Activated B cell treated with CpG ODN at 0.5 μM for 24 hours (primary cell): Measurements from ENCODE around the gene PHF10. TPM values are rescaled to one million over a fixed set of nuclear protein-coding genes. Genes with fewer than 3 reads are reported as not detected.

Experiments used
- ATAC-seq: fragments of 200-7000 bp; cut with Tn5 transposase; one replicate; pipeline ENCODE4 v1.10.0; 2021; ENCODE audit warnings: low read depth, mild to moderate bottlenecking, moderate library complexity
- CTCF ChIA-PET: fragments of 350-600 bp; sonication (Branson Sonifier 250); formaldehyde crosslinking; loops from one replicate; lab custom pipeline; 2021; ENCODE audit warnings: antibody characterized with exemption; lab: Charles Lee
- POLR2A ChIA-PET: fragments of 350-600 bp; sonication (Branson Sonifier 250); formaldehyde crosslinking; loops from one replicate; lab custom pipeline; 2021; ENCODE audit warnings: antibody characterized with exemption; lab: Charles Lee
- DNase-seq: peaks from one replicate; pipeline ENCODE4 v3.0.0; 2022
- H3K27ac Mint-ChIP-seq: one replicate; pipeline ENCODE4 v1.8.0; 2020; ENCODE audit warnings: mixed read lengths
- H3K27me3 Mint-ChIP-seq: one replicate; pipeline ENCODE4 v1.8.0; 2021; ENCODE audit warnings: mixed read lengths
- H3K36me3 Mint-ChIP-seq: one replicate; pipeline ENCODE4 v1.8.0; 2021; ENCODE audit warnings: low read depth, mixed read lengths
- H3K4me1 Mint-ChIP-seq: one replicate; pipeline ENCODE4 v1.8.0; 2021; ENCODE audit warnings: mixed read lengths
- H3K4me3 Mint-ChIP-seq: one replicate; pipeline ENCODE4 v1.8.0; 2020; ENCODE audit warnings: mild to moderate bottlenecking, mixed read lengths
- H3K9me3 Mint-ChIP-seq: one replicate; pipeline ENCODE4 v1.8.0; 2020; ENCODE audit warnings: mixed read lengths
- intact Hi-C: fragments of 100-400 bp; cut with micrococcal nuclease; formaldehyde crosslinking; loops from one replicate; pipeline ENCODE4 v1.15.1; 2024
- total RNA-seq: library from RNA; stranded (reverse); gene quantifications from 2 replicates; pipeline ENCODE4 v1.2.3, GENCODE V29; 2022
- TF ChIP-seq, protein P1 (sequence below): fragments of 200-600 bp; IDR thresholded peaks from one replicate; pipeline ENCODE4 v1.8.0; 2022; ENCODE audit warnings: antibody characterized with exemption, mild to moderate bottlenecking

PHF10 gene
- total RNA-seq, 1 donor from 2014 or later = 36.6 TPM

- H3K36me3 Mint-ChIP-seq = peaks cover 67% of the 10 kb centered on the region
- H3K4me3 Mint-ChIP-seq = no peak overlapping the region
- H3K27me3 Mint-ChIP-seq = no peaks in the 10 kb centered on the region
- TF ChIP-seq, protein P1, sequence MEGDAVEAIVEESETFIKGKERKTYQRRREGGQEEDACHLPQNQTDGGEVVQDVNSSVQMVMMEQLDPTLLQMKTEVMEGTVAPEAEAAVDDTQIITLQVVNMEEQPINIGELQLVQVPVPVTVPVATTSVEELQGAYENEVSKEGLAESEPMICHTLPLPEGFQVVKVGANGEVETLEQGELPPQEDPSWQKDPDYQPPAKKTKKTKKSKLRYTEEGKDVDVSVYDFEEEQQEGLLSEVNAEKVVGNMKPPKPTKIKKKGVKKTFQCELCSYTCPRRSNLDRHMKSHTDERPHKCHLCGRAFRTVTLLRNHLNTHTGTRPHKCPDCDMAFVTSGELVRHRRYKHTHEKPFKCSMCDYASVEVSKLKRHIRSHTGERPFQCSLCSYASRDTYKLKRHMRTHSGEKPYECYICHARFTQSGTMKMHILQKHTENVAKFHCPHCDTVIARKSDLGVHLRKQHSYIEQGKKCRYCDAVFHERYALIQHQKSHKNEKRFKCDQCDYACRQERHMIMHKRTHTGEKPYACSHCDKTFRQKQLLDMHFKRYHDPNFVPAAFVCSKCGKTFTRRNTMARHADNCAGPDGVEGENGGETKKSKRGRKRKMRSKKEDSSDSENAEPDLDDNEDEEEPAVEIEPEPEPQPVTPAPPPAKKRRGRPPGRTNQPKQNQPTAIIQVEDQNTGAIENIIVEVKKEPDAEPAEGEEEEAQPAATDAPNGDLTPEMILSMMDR = no peak
- no peaks in the 10 kb centered on the region for H3K9me3 Mint-ChIP-seq
- H3K27ac Mint-ChIP-seq = no peak overlapping the region
- intact Hi-C loops = no loop called here
- ATAC-seq (no peak), DNase-seq (no peak)
- H3K4me1 Mint-ChIP-seq = no peaks in the 10 kb centered on the region
- CTCF ChIA-PET = no interaction called here
- POLR2A ChIA-PET = no interaction called here
These were observed 59.0 kb downstream of the PHF10 start for GRCh38 chr6:169665289-169665688.

- no peak overlapping the region for H3K4me3 Mint-ChIP-seq
- DNase-seq (no peak), ATAC-seq (no peak)
- TF ChIP-seq, protein P1 = no peak
- no peaks in the 10 kb centered on the region for H3K27me3 Mint-ChIP-seq
- H3K9me3 Mint-ChIP-seq = no peaks in the 10 kb centered on the region
- H3K27ac Mint-ChIP-seq = no peak overlapping the region
- H3K4me1 Mint-ChIP-seq = no peaks in the 10 kb centered on the region
- POLR2A ChIA-PET = no interaction called here
- CTCF ChIA-PET = no interaction called here
- H3K36me3 Mint-ChIP-seq = peaks cover 67% of the 10 kb centered on the region
- intact Hi-C loops = no loop called here
These were observed 60.1 kb downstream of the PHF10 start for GRCh38 chr6:169664227-169664626.

GRCh38 chr6:169663468-169663867 is 60.8 kb downstream of the PHF10 start:
- Mint-ChIP-seq H3K4me3 (no peak overlapping the region), H3K36me3 (peaks cover 66% of the 10 kb centered on the region), H3K9me3 (no peaks in the 10 kb centered on the region), H3K27ac (no peak overlapping the region), H3K27me3 (no peaks in the 10 kb centered on the region), H3K4me1 (no peaks in the 10 kb centered on the region)
- TF ChIP-seq, protein P1 = no peak
- POLR2A ChIA-PET = no interaction called here
- no peak for ATAC-seq
- CTCF ChIA-PET = no interaction called here
- intact Hi-C loops = no loop called here
- no peak for DNase-seq

DNA sequence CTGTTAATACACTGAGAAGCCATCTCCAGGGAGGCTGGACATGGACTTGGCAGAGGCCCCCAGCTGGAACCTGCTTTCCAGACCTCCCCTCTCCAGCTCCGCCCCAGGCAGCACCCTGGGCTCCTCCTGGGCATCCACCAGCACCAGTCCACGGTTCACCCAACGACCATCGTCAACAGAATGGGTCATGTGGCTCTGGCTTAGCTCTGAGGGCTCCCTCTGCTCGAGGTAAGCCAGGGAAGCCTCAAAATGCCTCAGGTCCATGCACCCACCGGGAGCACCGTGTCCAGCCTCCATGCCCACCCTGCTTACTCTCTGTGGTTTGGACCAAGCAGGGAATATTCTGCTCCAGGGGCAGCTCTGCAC is 62.9 kb downstream of the PHF10 start:
- intact Hi-C loops = no loop called here
- Mint-ChIP-seq H3K27me3 (no peaks in the 10 kb centered on the region), H3K36me3 (peaks cover 67% of the 10 kb centered on the region), H3K4me1 (no peaks in the 10 kb centered on the region), H3K4me3 (no peak overlapping the region), H3K27ac (no peak overlapping the region), H3K9me3 (no peaks in the 10 kb centered on the region)
- TF ChIP-seq, protein P1 = no peak
- ATAC-seq (no peak), DNase-seq (no peak)
- ChIA-PET CTCF (no interaction called here), POLR2A (no interaction called here)

DNA sequence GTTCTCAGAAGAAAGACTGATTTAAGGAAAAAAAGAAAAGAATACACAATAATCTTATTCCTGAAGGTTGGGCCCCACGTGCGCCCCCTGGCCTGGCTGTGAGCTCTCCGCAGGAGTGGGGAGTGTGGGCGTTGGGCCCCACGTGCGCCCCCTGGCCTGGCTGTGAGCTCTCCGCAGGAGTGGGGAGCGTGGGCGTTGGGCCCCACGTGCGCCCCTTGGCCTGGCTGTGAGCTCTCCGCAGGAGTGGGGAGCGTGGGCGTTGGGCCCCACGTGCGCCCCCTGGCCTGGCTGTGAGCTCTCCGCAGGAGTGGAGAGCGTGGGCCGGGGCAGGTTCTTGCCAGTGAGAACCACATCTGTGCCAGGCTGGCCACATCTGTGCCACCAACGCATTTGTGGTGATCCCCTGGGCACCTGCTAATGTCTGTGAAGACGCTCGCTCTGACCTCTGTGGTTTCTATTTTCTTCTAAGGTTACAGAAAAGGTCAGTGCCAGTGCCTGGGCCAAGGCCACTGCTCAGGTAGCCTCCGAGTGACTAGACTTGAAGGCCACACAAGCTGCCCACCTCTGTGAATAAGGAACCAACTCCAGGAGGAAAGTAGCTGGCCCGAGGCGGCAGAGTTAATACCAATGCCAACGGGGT is 63.4 kb downstream of the PHF10 start:
- Mint-ChIP-seq H3K9me3 (no peaks in the 10 kb centered on the region), H3K27me3 (no peaks in the 10 kb centered on the region), H3K4me3 (no peak overlapping the region), H3K4me1 (no peaks in the 10 kb centered on the region), H3K27ac (no peak overlapping the region), H3K36me3 (peaks cover 68% of the 10 kb centered on the region)
- TF ChIP-seq, protein P1 = no peak
- CTCF ChIA-PET = no interaction called here
- intact Hi-C loops = no loop called here
- ATAC-seq (no peak), DNase-seq (no peak)
- POLR2A ChIA-PET = no interaction called here
